HepG2 (cell line): ENCODE measurements around the gene SCUBE1. TPM values are rescaled to one million over a fixed set of nuclear protein-coding genes. Genes with fewer than 3 reads are reported as not detected.

Experiments
- ATAC-seq: fragments of 200-7000 bp; cut with Tn5 transposase; 3 replicates; pipeline ENCODE4 v1.9.1; 2020; ENCODE audit warnings: mild to moderate bottlenecking, moderate library complexity
- BruUV-seq: library from RNA; stranded (reverse); fragments of 400-500 nt; replicated peaks from 2 replicates; lab custom pipeline; 2021; lab: Mats Ljungman, UMichigan
- CTCF ChIA-PET: fragments of 300-600 bp; formaldehyde crosslinking; extraction: SDS; loops from one replicate; lab custom pipeline; 2021; ENCODE audit warnings: low total read pairs, inconsistent platforms, low intra/inter-chr PET ratio; lab: Yijun Ruan, JAX
- POLR2A ChIA-PET: fragments of 350-600 bp; sonication (Branson Sonifier 250); formaldehyde crosslinking; loops from one replicate; lab custom pipeline; 2020; ENCODE audit warnings: antibody characterized with exemption, inconsistent platforms; lab: Yijun Ruan, JAX
- DNase-seq: peaks from one replicate; pipeline ENCODE4 v3.0.0-alpha.2; 2015; ENCODE audit warnings: low spot score
- FAIRE-seq: peaks from 3 replicates; lab custom pipeline; 2011; peaks lifted over from hg19 to GRCh38; lab: Jason Lieb, UNC
- H2AFZ ChIP-seq: one replicate; pipeline ENCODE4 v1.6.1; 2011; ENCODE audit warnings: low read length, inconsistent platforms
- H3K27ac ChIP-seq: fragments of 300-600 bp; 3 replicates; pipeline ENCODE4 v1.8.0; 2011; ENCODE audit warnings: mixed run types, mild to moderate bottlenecking, mixed read lengths, low read length, inconsistent platforms; ENCODE audit not compliant: insufficient read depth; ENCODE audit errors: extremely low read length
- H3K27me3 ChIP-seq, 2 experiments: fragments of 200-600 bp in 1 of 2; 2 replicates in 1 of 2; 3 replicates in 1 of 2; pipeline versions ENCODE4 v1.6.0 to v1.8.0; 2011; ENCODE audit warnings: low read length in 2 of 2, mild to moderate bottlenecking in 2 of 2, moderate library complexity in 2 of 2, inconsistent platforms in 1 of 2; ENCODE audit not compliant: insufficient read depth in 2 of 2, control insufficient read depth in 1 of 2
- H3K36me3 ChIP-seq, 2 experiments: fragments of 200-600 bp in 1 of 2; replicated peaks in 1 of 2; 2 replicates in 1 of 2; 3 replicates in 1 of 2; pipeline versions ENCODE4 v1.5.1 to v1.8.0; 2011; ENCODE audit warnings: low read length in 2 of 2, inconsistent platforms in 1 of 2; ENCODE audit not compliant: insufficient read depth in 2 of 2, control insufficient read depth in 1 of 2
- H3K4me1 ChIP-seq: 2 replicates; pipeline ENCODE4 v1.5.1; 2012; ENCODE audit warnings: low read length, inconsistent platforms; ENCODE audit not compliant: insufficient read depth
- H3K4me2 ChIP-seq: 2 replicates; pipeline ENCODE4 v1.6.0; 2011; ENCODE audit warnings: low read depth, low read length, inconsistent platforms
- H3K4me3 ChIP-seq, 3 experiments: fragments of 200-600 bp in 1 of 3; sonication (generic), shearing (Covaris generic) in 1 of 3; replicated peaks in 1 of 3; 2 replicates each; pipeline ENCODE4 v1.5.1; 2011 to 2016; ENCODE audit warnings: low read length in 3 of 3, inconsistent platforms in 2 of 3, low read depth in 2 of 3, mild to moderate bottlenecking in 2 of 3, control low read depth in 1 of 3, mixed read lengths in 1 of 3; ENCODE audit not compliant: insufficient read depth in 1 of 3
- H3K79me2 ChIP-seq: one replicate; pipeline ENCODE4 v1.6.1; 2011; ENCODE audit warnings: low read length, inconsistent platforms; ENCODE audit not compliant: insufficient read depth
- H3K9ac ChIP-seq: 2 replicates; pipeline ENCODE4 v1.6.0; 2011; ENCODE audit warnings: mild to moderate bottlenecking, low read depth, low read length, inconsistent platforms; ENCODE audit not compliant: insufficient read depth
- H3K9me3 ChIP-seq: 2 replicates; pipeline ENCODE4 v1.5.1; 2012; ENCODE audit warnings: mild to moderate bottlenecking, low read length
- H4K20me1 ChIP-seq: 2 replicates; pipeline ENCODE4 v1.6.0; 2011; ENCODE audit warnings: inconsistent platforms, mild to moderate bottlenecking, low read length, moderate library complexity; ENCODE audit not compliant: insufficient read depth
- ATF1 ChIP-seq: IDR thresholded peaks from 2 replicates; pipeline ENCODE4 v1.6.1; 2016; ENCODE audit warnings: mild to moderate bottlenecking, control low read depth
- FOXC1 ChIP-seq: sonication (generic); formaldehyde crosslinking; IDR thresholded peaks from 2 replicates; pipeline ENCODE4 v1.8.0; 2022; ENCODE audit warnings: mild to moderate bottlenecking, missing genetic modification reagents, borderline replicate concordance
- KAT7 ChIP-seq: IDR thresholded peaks from 2 replicates; pipeline ENCODE4 v1.6.1; 2018; ENCODE audit warnings: borderline replicate concordance, missing compliant biosample characterization
- KLF9 ChIP-seq: IDR thresholded peaks from 2 replicates; pipeline ENCODE4 v1.6.1; 2016; ENCODE audit warnings: low read depth
- MEF2D ChIP-seq: sonication (generic); formaldehyde crosslinking; IDR thresholded peaks from 2 replicates; pipeline ENCODE4 v1.5.1; 2020; ENCODE audit warnings: mild to moderate bottlenecking, missing genetic modification reagents
- NFIC ChIP-seq: IDR thresholded peaks from 2 replicates; pipeline ENCODE4 v1.6.1; 2012; ENCODE audit warnings: mild to moderate bottlenecking, low read length, inconsistent platforms
- SMC3 ChIP-seq: IDR thresholded peaks from 2 replicates; pipeline ENCODE4 v1.6.1; 2011; ENCODE audit warnings: low read length, improper control_type of control experiment
- ZBTB8A ChIP-seq: sonication (generic); formaldehyde crosslinking; IDR thresholded peaks from 2 replicates; pipeline ENCODE4 v1.4.0; 2020; ENCODE audit warnings: mild to moderate bottlenecking, low read depth, missing genetic modification reagents, borderline replicate concordance
- ZFP90 ChIP-seq: sonication (generic); formaldehyde crosslinking; IDR thresholded peaks from 2 replicates; pipeline ENCODE4 v1.8.0; 2022; ENCODE audit warnings: missing genetic modification reagents, mild to moderate bottlenecking, inconsistent platforms, borderline replicate concordance
- ZNF703 ChIP-seq: sonication (generic); formaldehyde crosslinking; IDR thresholded peaks from 2 replicates; pipeline ENCODE4 v1.5.1; 2020; ENCODE audit warnings: missing genetic modification reagents, mild to moderate bottlenecking, moderate library complexity, borderline replicate concordance
- ZNF776 ChIP-seq: sonication (generic); formaldehyde crosslinking; IDR thresholded peaks from 2 replicates; pipeline ENCODE4 v1.4.0; 2020; ENCODE audit warnings: mild to moderate bottlenecking, missing genetic modification reagents
- ZNF879 ChIP-seq: sonication (generic); formaldehyde crosslinking; IDR thresholded peaks from 2 replicates; pipeline ENCODE4 v1.8.1; 2023; ENCODE audit warnings: missing genetic modification reagents
- WGBS: methylation state at CpG from one replicate; pipeline ENCODE4 v1.1.6; 2017; ENCODE audit warnings: low lambda C conversion rate; 5-methylcytosine and 5-hydroxymethylcytosine counted together
- in situ Hi-C: cut with HindIII; loops from 2 replicates; pipeline ENCODE4 v1.10.0; 2017; ENCODE audit warnings: low pct_unique_long_range_greater_than_20kb; ENCODE audit not compliant: extremely low pct_ligation_motif_present
- intact Hi-C: fragments of 100-400 bp; cut with micrococcal nuclease; formaldehyde crosslinking; loops from one replicate; pipeline ENCODE4 v1.10.0; 2022; ENCODE audit not compliant: unreplicated experiment
- polyA plus RNA-seq, 8 experiments: library from polyadenylated mRNA; depleted of rRNA in 3 of 8; stranded (reverse) in 7 of 8; unstranded in 1 of 8; fragments of >200 nt; fragmentation: Illumina TruSeq in 4 of 8; extraction: Trizol in 4 of 8; gene quantifications; 2 replicates each; pipeline versions ENCODE4 v1.2.1 to v1.2.3, GENCODE V29; 2011 to 2016; ENCODE audit warnings: low read depth in 4 of 8, missing spikeins in 1 of 8, mixed read lengths in 1 of 8; ENCODE audit not compliant: insufficient read depth in 1 of 8
- total RNA-seq, 5 experiments: library from RNA; depleted of rRNA; stranded (reverse); fragments of >200 nt; fragmentation: Illumina TruSeq; extraction: Trizol; gene quantifications; 2 replicates each; pipeline ENCODE4 v1.2.3, GENCODE V29; 2016; ENCODE audit warnings: low read depth in 1 of 5

SCUBE1 gene
- total and polyA plus RNA-seq, 2 of the 13 experiments (the other 11 are each of a cell fraction or from before 2014, with no cell fraction given): under 0.01 to 0.05 TPM

DNA sequence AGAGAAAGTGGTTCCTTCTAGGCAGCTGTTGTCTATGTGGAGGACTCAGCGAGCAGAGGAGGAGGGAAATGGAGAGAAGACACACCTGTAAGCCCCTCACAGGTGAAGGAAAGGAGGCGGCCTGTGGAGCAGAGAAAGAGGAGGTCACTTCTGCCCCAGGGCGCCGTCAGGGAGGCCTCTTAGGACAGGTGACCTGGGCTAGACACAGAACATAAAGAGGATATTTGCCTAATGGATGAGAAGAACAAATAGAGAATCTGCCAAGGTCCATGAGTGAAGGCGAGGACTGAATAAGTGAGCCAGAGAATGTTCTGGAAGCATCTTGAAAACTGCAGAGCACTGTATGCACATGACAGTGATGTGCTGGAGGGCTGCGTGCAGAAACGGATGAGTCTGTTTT, 2.2 kb upstream of the SCUBE1 start:
- Histone ChIP-seq H4K20me1 (peaks cover 2% of the 10 kb centered on the region; the same call in 1 of the 2 replicates), H3K27ac (no peak overlapping the region), H2AFZ (no peak overlapping the region)
- TF ChIP-seq ZNF776 (CRISPR knock-in tag): no peak
- TF ChIP-seq ZNF879 (CRISPR knock-in tag): no peak
- no peak for TF ChIP-seq ZNF703 (CRISPR knock-in tag)
- no peak for TF ChIP-seq ZFP90 (CRISPR knock-in tag)
- TF ChIP-seq KLF9 (CRISPR knock-in tag): no peak
- TF ChIP-seq FOXC1 (CRISPR knock-in tag): no peak
- TF ChIP-seq SMC3: no peak
- no peak for TF ChIP-seq ATF1 (CRISPR knock-in tag)
- no peak for TF ChIP-seq KAT7 (CRISPR knock-in tag)
- TF ChIP-seq ZBTB8A (CRISPR knock-in tag): no peak
- TF ChIP-seq NFIC: no peak
- no peak for TF ChIP-seq MEF2D (CRISPR knock-in tag)
- TF ChIP-seq, all 625 proteins: peak for 0
- intact Hi-C loops (loop anchor here (5.0 kb wide), 1 partner anchor 113 kb away; no protein-coding TSS in a partner anchor), in situ Hi-C loops (loop anchor here (5.0 to 10.0 kb wide), 2 partner anchors 73 to 111 kb away; no protein-coding TSS in a partner anchor)
- peaks cover 7 to 31% of the 10 kb centered on the region in 2 experiments for H3K27me3 ChIP-seq
- 23% methylated on average over 7 of the region's 7 CpGs for WGBS
- no TSS peak for BruUV-seq
- no peak for DNase-seq
- no peaks in the 10 kb centered on the region for H3K9me3 ChIP-seq
- POLR2A ChIA-PET: no interaction called here
- H3K36me3 ChIP-seq: no peaks in the 10 kb centered on the region
- H3K4me3 ChIP-seq: no peak overlapping the region
- no peak for FAIRE-seq
- peaks cover 26% of the 10 kb centered on the region for H3K4me1 ChIP-seq
- CTCF ChIA-PET: interaction anchor here (2.1 to 2.2 kb wide), 2 partner anchors 71 to 114 kb away, joined by 21 to 32 read pairs; no protein-coding TSS in a partner anchor
- H3K9ac ChIP-seq: no peak overlapping the region
- no peak overlapping the region for H3K4me2 ChIP-seq
- ATAC-seq: no peak
- no peaks in the 10 kb centered on the region for H3K79me2 ChIP-seq
